NCI-H1930 (cell line): ENCODE data around the gene SMYD4.
"Not testable (repeated sequence)": the region's sequence is repeated elsewhere in the genome, so short reads cannot be mapped to it uniquely, and the experiment has no call there.

Experiments used
- DNase-seq, 2 experiments: peaks; one replicate each; lab custom pipeline; 2025; lab: John Stamatoyannopoulos, UW

The SMYD4 gene

GRCh38 chr17:1754430-1755112 is 75.1 kb downstream of the SMYD4 start:
- no peak for DNase-seq

GRCh38 chr17:1753767-1754429 is 75.8 kb downstream of the SMYD4 start:
- DNase-seq, result no peak

DNA sequence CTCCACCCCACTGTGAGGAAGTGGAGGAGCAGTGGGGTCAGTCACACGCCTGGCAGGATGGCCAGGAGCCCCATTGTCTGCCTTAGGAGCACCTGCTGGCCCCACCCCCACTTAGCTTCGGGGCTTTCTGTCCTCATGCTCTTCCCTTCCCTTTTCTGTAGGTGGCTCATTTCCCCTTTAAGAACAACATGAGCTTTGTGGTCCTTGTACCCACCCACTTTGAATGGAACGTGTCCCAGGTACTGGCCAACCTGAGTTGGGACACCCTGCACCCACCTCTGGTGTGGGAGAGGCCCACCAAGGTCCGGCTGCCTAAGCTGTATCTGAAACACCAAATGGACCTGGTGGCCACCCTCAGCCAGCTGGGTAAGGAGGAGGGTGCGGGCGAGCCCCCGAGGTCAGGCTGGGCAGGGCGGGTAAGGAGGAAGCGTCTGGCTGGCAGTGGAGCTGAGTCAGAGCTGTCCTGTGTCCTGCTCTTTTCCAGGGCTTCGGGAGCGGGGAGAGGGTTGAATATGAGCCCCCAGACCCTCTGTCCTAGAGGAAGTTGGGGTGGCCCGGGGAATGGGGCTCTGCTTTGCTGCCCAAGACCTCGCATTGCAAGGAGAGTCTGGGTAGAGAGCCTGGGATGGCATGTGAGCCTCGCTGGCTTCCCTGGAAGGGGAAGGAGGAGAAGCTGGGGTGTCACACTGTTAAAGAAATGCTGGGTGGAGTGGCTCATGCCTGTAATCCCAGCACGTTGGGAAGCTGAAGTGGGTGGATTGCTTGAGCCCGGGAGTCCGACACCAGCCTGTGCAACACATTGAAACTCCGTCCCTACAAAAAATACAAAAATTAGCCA is 77.1 kb downstream of the SMYD4 start:
- no peak for DNase-seq

DNA sequence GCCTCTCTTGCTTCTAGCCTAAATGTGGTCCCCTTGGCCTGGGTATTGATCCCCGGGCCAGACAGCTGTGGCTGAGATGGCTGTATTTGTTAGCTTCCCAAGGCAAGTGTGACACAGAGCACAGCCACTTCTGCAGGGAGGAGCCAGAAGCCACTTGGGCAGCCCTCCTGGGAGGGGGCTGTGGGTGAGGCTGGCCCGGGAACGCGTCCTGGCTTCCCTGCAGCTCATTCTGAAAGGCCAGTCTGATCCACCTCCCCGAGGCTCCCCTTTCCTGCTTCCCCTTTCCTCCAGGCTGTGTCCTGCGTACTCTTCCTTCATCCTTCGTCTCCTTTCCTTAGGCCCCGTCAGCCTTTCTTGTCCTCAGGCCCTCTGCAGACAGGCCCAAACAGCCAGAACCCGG is 79.1 kb downstream of the SMYD4 start:
- DNase-seq, result no peak

DNA sequence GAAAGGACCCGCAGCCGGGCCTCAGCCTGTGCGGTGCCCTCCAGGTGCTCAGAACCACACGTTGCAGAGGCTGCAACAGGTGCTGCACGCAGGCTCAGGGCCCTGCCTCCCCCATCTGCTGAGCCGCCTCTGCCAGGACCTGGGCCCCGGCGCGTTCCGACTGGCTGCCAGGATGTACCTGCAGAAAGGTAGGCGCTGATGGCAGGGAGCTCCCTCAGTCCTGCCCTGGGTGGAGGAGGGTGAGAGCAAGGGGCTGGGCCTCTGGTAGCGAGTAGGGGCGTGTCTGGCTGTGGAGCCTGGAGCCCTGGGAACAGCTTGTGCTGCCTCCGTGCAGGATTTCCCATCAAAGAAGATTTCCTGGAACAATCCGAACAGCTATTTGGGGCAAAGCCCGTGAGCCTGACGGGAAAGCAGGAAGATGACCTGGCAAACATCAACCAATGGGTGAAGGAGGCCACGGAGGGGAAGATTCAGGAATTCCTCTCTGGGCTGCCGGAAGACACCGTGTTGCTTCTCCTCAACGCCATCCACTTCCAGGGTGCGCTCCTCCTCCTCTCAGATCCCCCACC is 82.6 kb downstream of the SMYD4 start:
- no peak for DNase-seq

- no peak for DNase-seq
Measured at GRCh38 chr17:1745513-1746020, 84.1 kb downstream of the SMYD4 start.

DNA sequence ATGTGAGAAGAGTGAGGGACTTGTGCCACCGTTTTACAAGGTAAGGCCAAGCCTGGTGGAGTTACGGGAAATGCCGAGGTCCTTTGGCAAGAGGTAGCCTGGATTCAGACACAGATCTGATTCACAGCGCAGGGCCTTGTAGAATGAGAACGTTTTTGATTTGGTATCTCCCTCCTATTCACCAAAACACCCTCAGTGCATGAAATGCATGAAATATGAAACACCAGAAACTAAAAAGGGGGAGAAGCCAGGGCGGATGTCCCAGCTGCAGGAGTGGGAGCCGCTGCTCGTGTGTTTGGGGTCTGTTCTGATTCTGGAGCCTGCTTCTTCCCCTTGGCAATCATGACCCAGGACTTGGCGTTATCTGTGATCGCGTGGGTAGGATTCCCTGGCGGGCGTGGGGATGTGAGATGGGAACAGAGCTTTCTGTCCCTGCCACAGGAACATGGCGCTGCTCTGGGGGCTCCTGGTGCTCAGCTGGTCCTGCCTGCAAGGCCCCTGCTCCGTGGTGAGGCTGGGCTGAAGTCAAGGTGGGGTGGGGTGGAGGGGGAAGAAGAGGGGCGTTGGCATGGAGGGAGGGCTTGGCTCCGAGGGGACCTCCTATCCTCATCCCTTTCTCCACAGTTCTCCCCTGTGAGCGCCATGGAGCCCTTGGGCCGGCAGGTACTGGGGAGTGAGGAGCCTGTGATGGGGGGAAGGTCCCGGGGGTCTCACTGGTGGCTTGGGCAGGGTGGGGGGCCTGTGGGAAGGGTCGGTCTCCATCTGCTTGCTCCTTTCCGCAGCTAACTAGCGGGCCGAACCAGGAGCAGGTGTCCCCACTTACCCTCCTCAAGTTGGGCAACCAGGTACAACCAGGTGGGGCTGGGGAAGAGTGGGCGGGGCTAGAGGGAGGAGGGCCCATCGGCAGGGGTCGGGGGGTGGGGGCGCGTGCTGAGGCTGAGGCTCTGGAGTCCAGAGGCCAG is 84.9 kb downstream of the SMYD4 start:
- no peak for DNase-seq

- no peak for DNase-seq
Measured at GRCh38 chr17:1743088-1743439, 86.6 kb downstream of the SMYD4 start.

DNA sequence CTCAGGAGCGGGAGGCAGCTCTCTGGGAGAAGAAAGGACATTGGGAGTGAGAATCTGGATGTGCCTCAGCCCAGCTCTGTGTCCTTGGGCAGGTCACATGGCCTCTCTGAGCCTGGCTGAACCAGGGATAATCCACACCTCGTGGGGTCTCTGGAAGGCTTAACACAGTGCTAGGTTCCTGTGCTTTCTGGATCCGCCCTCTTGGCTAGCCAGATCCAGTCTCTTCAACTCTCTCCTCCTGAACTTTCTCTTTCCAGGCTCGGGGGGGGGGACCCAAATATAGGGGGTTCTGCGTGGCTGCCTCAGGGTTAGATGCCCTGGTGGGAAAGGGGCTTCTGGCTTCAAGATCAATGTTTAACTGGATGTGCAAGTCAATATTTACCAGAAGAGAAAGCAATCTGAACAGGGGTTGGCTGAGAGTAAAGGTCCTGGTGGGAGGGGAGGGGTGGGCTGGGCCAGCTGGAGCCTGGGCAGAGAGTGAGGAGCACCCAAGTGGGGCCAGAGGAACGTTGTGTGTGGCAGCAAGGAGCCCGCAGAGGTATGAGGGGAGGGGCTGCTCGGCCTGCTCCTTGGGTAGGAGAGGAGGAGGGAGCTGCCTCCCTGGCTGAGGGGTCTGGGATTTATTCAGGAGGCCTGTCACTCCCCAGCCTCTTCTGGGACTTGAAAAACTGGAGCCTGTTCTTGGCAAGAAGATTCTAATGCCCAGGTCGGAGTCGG is 87.2 kb downstream of the SMYD4 start, which contains the start of gene SERPINF2:
SERPINF2 (plus strand) TSS at position 501 of the 717 bp plus-strand sequence. CDS start 2,125 bp downstream, outside the sequence.
- DNase-seq, result no peak

- DNase-seq, result not testable (repeated sequence)
Measured at GRCh38 chr17:1741899-1742298, 87.8 kb downstream of the SMYD4 start.

DNA sequence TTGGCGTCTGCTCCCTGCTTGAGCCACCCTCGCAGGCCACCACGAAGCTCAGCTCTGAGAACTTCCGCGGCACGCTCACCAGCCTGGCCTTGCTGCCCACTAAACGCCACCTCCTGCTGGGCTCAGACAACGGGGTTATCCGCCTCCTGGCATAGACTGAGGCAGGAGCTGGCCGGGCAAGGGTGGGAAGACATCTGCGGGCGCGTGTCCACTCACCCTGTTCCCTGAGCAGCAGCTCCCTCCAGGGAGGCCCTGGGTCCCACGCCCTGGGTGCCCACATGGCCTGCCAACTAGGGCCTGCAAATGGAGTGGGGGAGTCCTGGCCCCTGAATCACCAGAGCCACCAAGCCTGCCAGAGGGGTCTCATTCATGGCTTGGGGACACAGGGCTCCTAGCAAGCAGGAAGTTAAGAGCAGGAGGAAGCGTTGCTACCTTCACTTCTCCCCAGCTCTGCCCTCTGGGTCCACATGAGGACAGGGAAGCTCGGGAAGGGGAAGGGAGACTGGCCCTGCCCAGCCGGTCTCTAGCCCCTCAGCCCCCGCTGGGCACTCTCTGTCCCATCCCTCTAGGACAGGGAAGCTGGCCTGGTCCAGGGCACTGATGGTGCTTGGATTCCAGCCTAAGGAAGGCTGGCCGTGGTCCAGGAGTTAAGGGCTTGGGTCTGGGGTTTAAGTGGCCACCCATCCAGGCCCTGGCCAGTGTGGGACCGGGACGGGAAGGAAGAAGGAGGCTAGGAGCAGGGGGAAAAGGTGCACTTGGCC is 92.0 kb downstream of the SMYD4 start:
- DNase-seq, result no peak

- DNase-seq, result no peak
Measured at GRCh38 chr17:1736348-1737281, 93.1 kb downstream of the SMYD4 start.

DNA sequence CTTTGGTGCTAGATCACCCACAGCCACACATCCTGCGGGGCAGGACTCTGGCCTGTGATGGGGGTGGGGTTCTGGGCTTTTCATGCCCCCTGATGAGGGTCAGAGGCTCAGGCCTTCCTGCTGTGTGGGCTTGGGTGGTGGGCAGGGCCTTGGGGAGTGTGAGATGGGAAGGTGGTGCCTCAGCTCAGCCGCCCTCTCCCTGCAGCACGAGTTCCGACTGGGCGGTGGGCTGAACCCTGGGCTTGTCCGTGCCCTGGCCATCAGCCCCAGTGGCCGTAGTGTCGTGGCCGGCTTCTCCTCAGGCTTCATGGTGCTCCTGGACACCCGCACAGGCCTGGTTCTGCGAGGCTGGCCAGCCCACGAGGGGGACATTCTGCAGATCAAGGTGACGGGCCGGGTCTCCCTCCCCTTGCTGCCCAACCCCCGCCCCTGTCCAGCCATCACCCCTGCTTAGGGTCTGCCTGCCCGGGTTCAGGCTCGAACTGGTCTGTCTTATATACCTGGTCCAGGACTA is 93.8 kb downstream of the SMYD4 start:
- no peak for DNase-seq

- DNase-seq, result no peak
Measured at GRCh38 chr17:1735418-1735817, 94.3 kb downstream of the SMYD4 start.

DNA sequence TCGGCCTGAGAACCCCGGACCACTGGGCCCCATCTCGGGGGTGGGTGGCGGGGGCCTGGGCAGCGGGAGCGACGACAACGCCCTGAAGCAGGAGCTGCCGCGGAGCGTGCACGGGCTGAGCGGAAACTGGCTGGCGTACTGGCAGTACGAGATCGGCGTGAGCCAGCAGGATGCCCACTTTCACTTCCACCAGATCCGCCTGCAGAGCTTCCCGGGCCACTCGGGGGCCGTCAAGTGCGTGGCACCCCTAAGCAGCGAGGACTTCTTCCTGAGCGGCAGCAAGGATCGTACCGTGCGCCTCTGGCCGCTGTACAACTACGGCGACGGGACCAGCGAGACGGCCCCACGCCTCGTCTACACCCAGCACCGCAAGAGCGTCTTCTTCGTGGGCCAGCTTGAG is 95.9 kb downstream of the SMYD4 start:
- DNase-seq, result no peak

DNA sequence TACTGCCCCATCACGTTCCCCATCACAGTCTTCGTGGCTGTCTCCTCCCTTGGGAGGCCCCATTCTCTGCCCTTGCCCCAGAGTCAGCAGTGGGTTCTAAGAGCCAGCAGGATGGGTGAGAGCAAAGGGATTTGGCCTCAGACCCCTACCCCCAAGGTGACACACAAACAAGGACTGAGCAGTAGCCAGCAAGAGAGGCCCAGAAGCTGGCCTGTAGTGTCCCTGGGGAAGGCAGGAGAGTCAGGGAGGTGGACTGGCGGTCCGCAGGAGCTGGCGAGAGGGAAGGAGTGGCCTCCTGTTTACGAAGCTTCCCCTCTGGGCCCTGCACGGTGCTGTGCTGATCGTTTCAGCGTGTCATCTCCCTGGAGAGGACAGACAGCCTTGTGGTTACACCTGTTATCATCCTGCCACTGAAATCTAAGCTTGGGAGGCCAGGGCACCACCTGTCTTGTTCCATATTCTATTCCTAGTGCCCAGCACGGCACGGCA is 96.8 kb downstream of the SMYD4 start:
- no peak for DNase-seq

- no peak for DNase-seq
Measured at GRCh38 chr17:1732241-1732832, 97.4 kb downstream of the SMYD4 start.

DNA sequence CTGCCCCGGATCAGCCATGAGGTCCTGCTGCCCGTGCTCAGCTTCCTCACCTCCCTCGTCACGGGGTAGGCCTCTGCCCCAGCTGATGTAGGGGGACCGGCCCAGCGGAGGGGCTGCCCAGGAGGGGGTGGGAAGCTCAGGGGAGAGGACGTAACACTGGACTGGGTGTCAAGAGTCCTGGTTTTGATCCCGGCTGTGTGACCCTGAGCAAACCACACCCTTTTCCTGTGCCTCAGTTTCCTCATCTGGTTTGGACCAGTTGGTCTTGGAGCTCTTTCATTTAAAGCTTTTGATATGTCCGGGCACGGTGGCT is 98.6 kb downstream of the SMYD4 start:
- no peak for DNase-seq
